Naive thymus-derived CD8-positive, alpha-beta T cell (primary cell): ENCODE data around the gene PTK6. TPM values are rescaled to one million over a fixed set of nuclear protein-coding genes. Genes with fewer than 3 reads are reported as not detected.

Source experiments
- ATAC-seq, 2 donors: fragments of 150-1000 bp; cut with Tn5 transposase in 1 of 2; sonication (Bioruptor Pico), chemical (Tn5 transposase) in 1 of 2; 1 replicate in 1 of 2; 2 replicates in 1 of 2; pipeline ENCODE4 v1.10.0; 2021; ENCODE audit warnings: mild to moderate bottlenecking in 2 of 2, moderate library complexity in 2 of 2
- POLR2A ChIA-PET: fragments of 350-600 bp; sonication (Branson Sonifier 250); formaldehyde crosslinking; loops from one replicate; lab custom pipeline; 2021; ENCODE audit warnings: antibody characterized with exemption; lab: Charles Lee
- DNase-seq, 10 donors: peaks; one replicate each; pipeline versions ENCODE4 v3.0.0 to v3.0.0-alpha.2; 2020 to 2022
- H3K27ac Mint-ChIP-seq, 10 donors: one replicate each; pipeline ENCODE4 v1.8.0; 2020 to 2022; ENCODE audit warnings: mild to moderate bottlenecking in 10 of 10, mixed read lengths in 10 of 10, moderate library complexity in 4 of 10, inconsistent platforms in 1 of 10
- H3K27me3 Mint-ChIP-seq, 5 donors: one replicate each; pipeline ENCODE4 v1.8.0; 2021 to 2022; ENCODE audit warnings: mixed read lengths in 5 of 5
- H3K36me3 Mint-ChIP-seq, 3 donors: one replicate each; pipeline ENCODE4 v1.8.0; 2020 to 2022; ENCODE audit warnings: mixed read lengths in 3 of 3, mild to moderate bottlenecking in 2 of 3, inconsistent platforms in 1 of 3
- H3K4me1 Mint-ChIP-seq, 4 donors: one replicate each; pipeline ENCODE4 v1.8.0; 2021 to 2022; ENCODE audit warnings: mixed read lengths in 4 of 4
- H3K4me3 Mint-ChIP-seq, 10 donors: one replicate each; pipeline ENCODE4 v1.8.0; 2020 to 2022; ENCODE audit warnings: mild to moderate bottlenecking in 10 of 10, mixed read lengths in 10 of 10, moderate library complexity in 6 of 10, inconsistent platforms in 1 of 10
- H3K9me3 Mint-ChIP-seq, 9 donors: one replicate each; pipeline ENCODE4 v1.8.0; 2020 to 2022; ENCODE audit warnings: mixed read lengths in 9 of 9, mild to moderate bottlenecking in 3 of 9, inconsistent platforms in 1 of 9, moderate library complexity in 1 of 9
- polyA plus RNA-seq, 3 donors: library from polyadenylated mRNA; unstranded; fragments of 300-500 nt; fragmentation: Illumina TruSeq; gene quantifications; one replicate each; pipeline ENCODE4 v1.2.3, GENCODE V29; 2021
- total RNA-seq, 8 experiments: library from RNA in 2 of 8; stranded (reverse) in 2 of 8; gene quantifications; one replicate each; pipeline ENCODE4 v1.2.3 and lab custom pipeline; 2021 to 2026

PTK6 gene
- total and polyA plus RNA-seq, 5 experiments from 2014 or later, result 0.09 to 0.44 (median 0.16) TPM

GRCh38 chr20:63553251-63553932, 16.2 kb upstream of the PTK6 start:
- POLR2A ChIA-PET, result interaction anchor here (0.7 to 4.1 kb wide), 11 partner anchors 13 to 488 kb away, joined by 3 to 37 read pairs (median 7); partner anchors contain the start of genes GMEB2, PPDPF, PRPF6 and PTK6
- Mint-ChIP-seq H3K27ac (peak overlapping the region in 8 of 10 donors; percentile 77 to 97 (median 91)), H3K4me3 (peak overlapping the region; percentile 67 to 85 (median 79)), H3K4me1 (peaks cover 11 to 34% (median 28%) of the 10 kb centered on the region in 4 donors), H3K9me3 (no peaks in the 10 kb centered on the region), H3K36me3 (no peaks in the 10 kb centered on the region), H3K27me3 (peaks cover 0 to 13% (median 2%) of the 10 kb centered on the region in 5 donors)
- DNase-seq (peak; percentile 78 to 94 (median 88)), ATAC-seq (peak; percentile 69 to 73)

- H3K27me3 Mint-ChIP-seq, result peaks cover 0 to 15% (median 2%) of the 10 kb centered on the region in 5 donors
- POLR2A ChIA-PET, result interaction anchor here (0.6 to 4.1 kb wide), 16 partner anchors 11 to 489 kb away, joined by 3 to 37 read pairs (median 4); partner anchors contain the start of genes GMEB2, PPDPF, PRPF6 and PTK6
- H3K9me3 Mint-ChIP-seq, result no peaks in the 10 kb centered on the region
- DNase-seq (peak in 9 of 10 donors; percentile 42 to 83 (median 74)), ATAC-seq (peak; percentile 66 to 74)
- H3K27ac Mint-ChIP-seq, result peak overlapping the region; percentile 77 to 97 (median 90)
- peaks cover 11 to 34% (median 28%) of the 10 kb centered on the region in 4 donors for H3K4me1 Mint-ChIP-seq
- peak overlapping the region; percentile 67 to 85 (median 79) for H3K4me3 Mint-ChIP-seq
- H3K36me3 Mint-ChIP-seq, result no peaks in the 10 kb centered on the region
Observed at GRCh38 chr20:63552481-63553249, 15.5 kb upstream of the PTK6 start.

- DNase-seq, result no peak
- no peak for ATAC-seq
- no peaks in the 10 kb centered on the region for H3K36me3 Mint-ChIP-seq
- peaks cover 0 to 17% (median 2%) of the 10 kb centered on the region in 5 donors for H3K27me3 Mint-ChIP-seq
- peak overlapping the region in 2 of 10 donors; percentile 45 to 57 for H3K4me3 Mint-ChIP-seq
- peak overlapping the region in 4 of 10 donors; percentile 46 to 86 (median 76) for H3K27ac Mint-ChIP-seq
- POLR2A ChIA-PET, result interaction anchor here (1.2 kb wide), 1 partner anchor 12 kb away, joined by 5 read pairs; no protein-coding TSS in a partner anchor
- H3K4me1 Mint-ChIP-seq, result peaks cover 8 to 31% (median 28%) of the 10 kb centered on the region in 4 donors
- H3K9me3 Mint-ChIP-seq, result no peaks in the 10 kb centered on the region
Observed at GRCh38 chr20:63551068-63551467, 13.9 kb upstream of the PTK6 start.

- Mint-ChIP-seq H3K27me3 (peaks cover 0 to 17% (median 2%) of the 10 kb centered on the region in 5 donors), H3K9me3 (no peaks in the 10 kb centered on the region), H3K27ac (no peak overlapping the region), H3K4me3 (peak overlapping the region in 4 of 10 donors; percentile 6 to 64 (median 9)), H3K4me1 (peaks cover 13 to 35% (median 34%) of the 10 kb centered on the region in 4 donors), H3K36me3 (no peaks in the 10 kb centered on the region)
- no peak for DNase-seq
- POLR2A ChIA-PET, result interaction anchor here (0.9 to 1.2 kb wide), 2 partner anchors 11 to 92 kb away, joined by 4 to 5 read pairs; no protein-coding TSS in a partner anchor
- ATAC-seq, result no peak
Observed at GRCh38 chr20:63549679-63550282, 12.6 kb upstream of the PTK6 start.

- ATAC-seq, result no peak
- POLR2A ChIA-PET, result no interaction called here
Observed at GRCh38 chr20:63549019-63549418, 11.8 kb upstream of the PTK6 start.

GRCh38 chr20:63548542-63548941, 11.4 kb upstream of the PTK6 start:
- POLR2A ChIA-PET, result no interaction called here
- Mint-ChIP-seq H3K9me3 (no peaks in the 10 kb centered on the region), H3K4me3 (no peak overlapping the region), H3K27me3 (peaks cover 0 to 17% (median 2%) of the 10 kb centered on the region in 5 donors), H3K4me1 (peaks cover 17 to 38% (median 30%) of the 10 kb centered on the region in 4 donors), H3K36me3 (no peaks in the 10 kb centered on the region), H3K27ac (no peak overlapping the region)
- ATAC-seq (no peak), DNase-seq (no peak)

More at GRCh38 chr20:63549019-63549418, 11.8 kb upstream of the PTK6 start:
- Mint-ChIP-seq H3K27me3 (peaks cover 0 to 17% (median 2%) of the 10 kb centered on the region in 5 donors), H3K4me3 (peak overlapping the region in 3 of 10 donors; percentile 6 to 64 (median 11)), H3K27ac (peak overlapping the region in 3 of 10 donors; percentile 53 to 80 (median 60)), H3K9me3 (no peaks in the 10 kb centered on the region), H3K36me3 (no peaks in the 10 kb centered on the region), H3K4me1 (peaks cover 13 to 34% (median 30%) of the 10 kb centered on the region in 4 donors)
- DNase-seq, result no peak

GRCh38 chr20:63547725-63548480, 10.7 kb upstream of the PTK6 start, which contains the start of gene SRMS:
TSS of gene SRMS (minus strand) at chr20:63547749. CDS start at chr20:63547463, 286 bp downstream.
- H3K27me3 Mint-ChIP-seq, result peaks cover 0 to 17% (median 2%) of the 10 kb centered on the region in 5 donors
- H3K27ac Mint-ChIP-seq, result no peak within 1 kb of the TSS
- H3K9me3 Mint-ChIP-seq, result no peaks in the 10 kb centered on the region
- H3K4me3 Mint-ChIP-seq, result peak within 1 kb of the TSS in 1 of 10 donors; percentile 15
- POLR2A ChIA-PET, result interaction anchor here (0.8 to 1.6 kb wide), 3 partner anchors 10 to 27 kb away, joined by 3 to 9 read pairs (median 3); partner anchors contain the start of genes PPDPF and PTK6
- H3K4me1 Mint-ChIP-seq, result peaks cover 17 to 35% (median 26%) of the 10 kb centered on the region in 4 donors
- ATAC-seq (no peak), DNase-seq (no peak)
- no peaks in the 10 kb centered on the region for H3K36me3 Mint-ChIP-seq

GRCh38 chr20:63546956-63547724, 10.0 kb upstream of the PTK6 start:
- H3K27ac Mint-ChIP-seq, result no peak overlapping the region
- peaks cover 12 to 28% (median 19%) of the 10 kb centered on the region in 4 donors for H3K4me1 Mint-ChIP-seq
- POLR2A ChIA-PET, result interaction anchor here (0.5 to 1.6 kb wide), 5 partner anchors 9 to 38 kb away, joined by 3 to 9 read pairs (median 4); partner anchors contain the start of genes PPDPF and PTK6
- ATAC-seq (no peak), DNase-seq (no peak)
- H3K9me3 Mint-ChIP-seq, result no peaks in the 10 kb centered on the region
- no peaks in the 10 kb centered on the region for H3K36me3 Mint-ChIP-seq
- peaks cover 0 to 17% (median 2%) of the 10 kb centered on the region in 5 donors for H3K27me3 Mint-ChIP-seq
- H3K4me3 Mint-ChIP-seq, result peak overlapping the region in 1 of 10 donors; percentile 15

GRCh38 chr20:63546256-63546955, 9.2 kb upstream of the PTK6 start:
- POLR2A ChIA-PET, result interaction anchor here (0.5 to 1.6 kb wide), 4 partner anchors 9 to 38 kb away, joined by 3 to 9 read pairs (median 4); partner anchors contain the start of genes PPDPF and PTK6
- Mint-ChIP-seq H3K4me3 (no peak overlapping the region), H3K4me1 (peaks cover 12 to 26% (median 16%) of the 10 kb centered on the region in 4 donors), H3K9me3 (no peaks in the 10 kb centered on the region), H3K36me3 (no peaks in the 10 kb centered on the region), H3K27me3 (peaks cover 0 to 17% (median 2%) of the 10 kb centered on the region in 5 donors), H3K27ac (no peak overlapping the region)
- ATAC-seq (no peak), DNase-seq (no peak)

GRCh38 chr20:63545814-63546213, 8.6 kb upstream of the PTK6 start:
- Mint-ChIP-seq H3K4me1 (peaks cover 8 to 26% (median 11%) of the 10 kb centered on the region in 4 donors), H3K4me3 (no peak overlapping the region), H3K9me3 (no peaks in the 10 kb centered on the region), H3K27me3 (peaks cover 0 to 17% (median 0%) of the 10 kb centered on the region in 5 donors), H3K36me3 (no peaks in the 10 kb centered on the region), H3K27ac (no peak overlapping the region)
- ATAC-seq, result peak in 1 of 2 donors; percentile 58
- no peak for DNase-seq
- POLR2A ChIA-PET, result interaction anchor here (0.7 to 1.8 kb wide), 4 partner anchors 8 to 83 kb away, joined by 3 to 9 read pairs (median 4); partner anchors contain the start of genes PPDPF and PTK6
